KOPT-K1 (cell line): Measurements from ENCODE around the gene CST4.
"Not testable (repeated sequence)": the region's sequence is repeated elsewhere in the genome, so short reads cannot be mapped to it uniquely, and the experiment has no call there.

Source experiments
- H3K27ac ChIP-seq: fragments of 200-600 bp; sonication (generic); 2 replicates; pipeline ENCODE4 v1.5.1; 2016; ENCODE audit warnings: antibody characterized with exemption, mild to moderate bottlenecking, low read depth, low read length; ENCODE audit not compliant: poor library complexity, severe bottlenecking
- H3K36me3 ChIP-seq: fragments of 200-600 bp; sonication (generic); 2 replicates; pipeline ENCODE4 v1.5.1; 2017; ENCODE audit warnings: antibody characterized with exemption, mild to moderate bottlenecking, low read length, moderate library complexity; ENCODE audit not compliant: insufficient read depth
- H3K9me3 ChIP-seq: fragments of 200-600 bp; sonication (generic); 2 replicates; pipeline ENCODE4 v1.5.1; 2017; ENCODE audit warnings: antibody characterized with exemption, low read length, mild to moderate bottlenecking; ENCODE audit not compliant: insufficient read depth, poor library complexity, severe bottlenecking

Gene CST4

DNA sequence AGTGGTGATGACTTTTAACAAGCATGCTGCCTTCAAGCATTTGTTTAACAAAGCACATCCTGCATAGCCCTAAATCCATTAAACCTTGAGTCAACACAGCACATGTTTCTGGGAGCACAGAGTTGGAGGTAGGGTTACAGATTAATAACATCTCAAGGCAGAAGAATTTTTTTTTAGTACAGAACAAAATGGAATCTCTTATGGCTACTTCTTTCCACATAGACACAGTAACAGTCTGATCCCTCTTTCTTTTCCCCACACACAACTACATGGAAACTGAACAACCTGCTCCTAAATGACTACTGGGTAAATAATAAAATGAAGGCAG, 6.2 kb upstream of the CST4 start:
- H3K9me3 ChIP-seq = not testable (repeated sequence)

DNA sequence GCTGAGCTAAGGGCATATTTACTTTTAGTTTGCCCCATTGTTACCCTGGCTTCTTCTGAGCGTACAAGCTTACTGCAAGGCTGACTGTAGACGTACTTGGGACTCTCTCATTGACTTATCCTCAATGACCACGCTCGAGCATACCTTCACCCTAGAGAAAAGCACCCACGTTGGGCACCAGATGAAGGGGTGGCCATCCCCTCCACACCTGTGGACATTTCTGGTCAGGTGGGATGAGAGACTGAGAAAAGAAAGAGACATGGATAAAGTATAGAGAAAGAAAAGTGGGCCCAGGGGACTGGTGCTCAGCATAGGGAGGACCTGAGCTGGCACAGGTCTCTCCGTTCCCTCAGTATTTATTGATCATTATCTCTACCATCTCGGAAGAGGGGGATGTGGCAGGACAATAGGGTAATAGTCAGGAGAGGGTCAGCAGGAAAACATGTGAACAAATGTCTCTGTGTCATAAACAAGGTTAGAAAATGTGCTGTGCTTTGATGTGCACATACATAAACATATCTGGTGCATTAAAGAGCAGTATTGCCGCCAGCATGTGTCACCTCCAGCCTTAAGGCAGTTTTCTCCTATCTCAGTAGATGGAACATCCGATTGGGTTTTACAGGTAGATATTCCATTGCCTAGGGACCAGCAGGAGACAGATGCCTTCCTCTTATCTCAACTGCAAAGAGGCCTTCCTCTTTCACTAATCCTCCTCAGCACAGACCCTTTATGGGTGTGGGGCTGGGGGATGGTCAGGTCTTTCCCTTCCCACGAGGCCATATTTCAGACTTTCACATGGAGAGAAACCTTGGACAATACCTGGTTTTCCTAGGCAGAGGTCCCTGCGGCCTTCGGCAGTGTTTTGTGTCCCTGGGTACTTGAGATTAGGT, 5.6 kb upstream of the CST4 start:
- H3K9me3 ChIP-seq, H3K36me3 ChIP-seq, H3K27ac ChIP-seq: not testable (repeated sequence)

More for the DNA sequence above, 6.2 kb upstream of the CST4 start:
- not testable (repeated sequence) for H3K36me3 ChIP-seq, H3K27ac ChIP-seq

DNA sequence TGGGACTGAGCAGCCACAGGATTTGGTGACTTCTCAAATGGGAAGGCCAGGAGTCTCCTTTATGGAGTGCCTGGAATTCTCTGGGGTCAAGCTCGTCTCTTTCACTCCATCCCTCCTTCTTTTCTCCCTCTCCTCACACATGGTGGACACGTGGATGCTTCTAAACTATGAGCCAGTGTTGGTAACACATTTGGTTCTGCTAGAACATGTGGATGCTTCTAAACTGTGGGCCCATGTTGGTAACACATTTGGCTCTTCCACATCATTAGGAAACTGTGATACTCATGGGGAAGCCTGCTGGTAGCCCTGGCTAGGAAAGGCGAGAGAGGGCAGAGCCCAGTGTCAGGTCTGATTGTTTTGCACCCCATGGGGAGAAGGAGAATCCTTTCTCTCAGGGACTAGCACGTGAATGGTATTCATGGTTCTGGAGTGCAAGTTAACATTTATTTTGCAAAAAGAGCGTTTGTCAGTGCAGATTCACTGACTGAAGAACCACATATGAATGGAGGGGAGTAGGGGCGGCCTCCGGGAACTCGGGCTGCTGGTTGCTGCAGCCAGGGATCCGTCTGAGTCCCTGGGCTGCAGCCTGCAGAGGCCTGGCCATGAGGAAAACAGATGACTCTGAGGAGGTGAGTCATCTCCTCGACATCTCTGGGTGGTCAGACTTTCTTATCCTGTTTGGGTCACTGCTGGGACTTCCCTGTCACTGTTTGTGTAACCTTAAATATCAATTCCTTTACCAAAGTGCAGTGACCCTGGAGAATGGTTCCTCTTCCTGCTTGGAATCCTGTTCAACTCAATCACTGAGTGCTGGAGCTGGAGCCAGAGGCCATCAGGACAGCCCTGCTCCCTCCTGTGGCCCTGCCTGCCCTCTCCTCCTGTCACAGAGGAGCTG, 4.1 kb upstream of the CST4 start:
- H3K9me3 ChIP-seq, H3K27ac ChIP-seq, H3K36me3 ChIP-seq: not testable (repeated sequence)

DNA sequence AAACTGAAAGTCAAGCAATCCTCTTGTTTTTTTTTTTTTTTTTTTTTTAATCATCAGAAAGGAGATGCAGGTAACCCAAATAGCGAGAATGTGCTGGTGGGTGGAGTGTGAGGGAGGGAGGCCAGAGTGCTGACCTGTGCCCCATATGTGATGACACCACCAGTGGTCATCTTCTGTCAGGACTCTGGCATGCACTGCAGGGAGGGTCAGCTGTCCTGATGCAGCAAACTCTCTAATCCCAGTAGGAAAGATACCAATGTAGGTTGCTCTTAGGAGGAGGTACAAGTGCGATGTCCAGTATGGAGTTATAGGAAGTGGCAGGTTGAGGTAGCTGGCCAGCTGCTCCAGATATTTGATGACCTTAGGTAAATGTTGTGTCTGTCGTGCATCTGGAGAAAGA, 2.8 kb upstream of the CST4 start:
- H3K9me3 ChIP-seq = no peaks in the 10 kb centered on the region
- H3K27ac ChIP-seq = no peak overlapping the region
- no peaks in the 10 kb centered on the region for H3K36me3 ChIP-seq

DNA sequence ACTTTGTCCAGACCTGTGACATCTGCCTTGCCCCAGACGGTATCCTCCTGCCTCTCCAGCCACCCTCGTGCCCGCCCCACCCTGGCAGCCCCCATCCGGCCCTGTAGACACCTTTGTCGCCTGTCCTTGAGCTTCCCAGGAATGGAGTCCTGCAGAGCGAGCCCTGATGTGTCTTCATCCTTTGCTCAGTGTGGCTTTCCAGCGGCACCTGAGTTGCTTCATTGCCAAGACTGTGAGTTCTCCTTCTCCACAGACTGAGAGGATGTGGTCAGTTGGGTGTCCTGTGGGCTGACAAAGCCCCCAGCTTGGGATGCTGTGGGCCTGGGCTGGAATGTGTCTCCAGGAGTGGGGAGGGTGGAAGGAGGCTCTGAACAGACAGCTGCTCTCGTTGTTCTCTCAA, 1.7 kb upstream of the CST4 start:
- no peaks in the 10 kb centered on the region for H3K36me3 ChIP-seq
- no peaks in the 10 kb centered on the region for H3K9me3 ChIP-seq
- H3K27ac ChIP-seq = no peak overlapping the region

DNA sequence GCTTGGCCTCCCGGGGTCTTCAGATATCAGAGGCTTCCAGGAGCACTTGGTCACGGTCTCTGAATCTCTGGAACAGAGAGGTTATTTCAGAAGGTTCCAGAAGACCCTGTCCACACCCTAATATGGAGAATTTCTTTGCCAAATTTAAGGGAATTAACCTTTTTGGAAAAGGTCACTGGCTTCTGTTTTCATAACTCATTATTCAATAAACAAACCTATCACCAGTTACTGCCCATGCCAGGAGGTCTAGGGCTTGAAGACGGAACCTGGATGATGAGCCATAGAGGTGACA, 507 bp upstream of the CST4 start:
- Histone ChIP-seq H3K27ac (no peak overlapping the region), H3K9me3 (no peaks in the 10 kb centered on the region), H3K36me3 (no peaks in the 10 kb centered on the region)

DNA sequence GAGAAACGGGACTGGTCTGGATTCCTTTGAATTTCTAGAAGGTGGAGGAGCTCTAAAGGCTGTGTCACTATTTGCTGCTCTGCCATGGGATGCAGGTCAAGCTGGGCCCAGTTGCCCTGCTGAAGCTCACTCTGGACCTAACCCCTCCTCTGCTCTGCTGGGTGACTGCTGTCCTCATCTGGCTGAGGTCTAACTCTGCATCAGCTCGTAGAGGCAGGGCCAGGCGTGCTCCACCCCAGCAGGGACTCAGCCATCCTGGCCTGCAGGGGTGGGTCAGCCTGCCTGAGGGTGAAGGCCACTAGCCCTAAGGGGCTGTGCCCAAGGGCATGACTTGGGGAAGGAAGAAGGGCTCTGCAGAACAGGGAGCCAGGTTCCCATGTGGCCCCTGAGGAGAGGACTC, 852 bp downstream of the CST4 start:
- Histone ChIP-seq H3K36me3 (no peaks in the 10 kb centered on the region), H3K9me3 (no peaks in the 10 kb centered on the region), H3K27ac (no peak overlapping the region)

DNA sequence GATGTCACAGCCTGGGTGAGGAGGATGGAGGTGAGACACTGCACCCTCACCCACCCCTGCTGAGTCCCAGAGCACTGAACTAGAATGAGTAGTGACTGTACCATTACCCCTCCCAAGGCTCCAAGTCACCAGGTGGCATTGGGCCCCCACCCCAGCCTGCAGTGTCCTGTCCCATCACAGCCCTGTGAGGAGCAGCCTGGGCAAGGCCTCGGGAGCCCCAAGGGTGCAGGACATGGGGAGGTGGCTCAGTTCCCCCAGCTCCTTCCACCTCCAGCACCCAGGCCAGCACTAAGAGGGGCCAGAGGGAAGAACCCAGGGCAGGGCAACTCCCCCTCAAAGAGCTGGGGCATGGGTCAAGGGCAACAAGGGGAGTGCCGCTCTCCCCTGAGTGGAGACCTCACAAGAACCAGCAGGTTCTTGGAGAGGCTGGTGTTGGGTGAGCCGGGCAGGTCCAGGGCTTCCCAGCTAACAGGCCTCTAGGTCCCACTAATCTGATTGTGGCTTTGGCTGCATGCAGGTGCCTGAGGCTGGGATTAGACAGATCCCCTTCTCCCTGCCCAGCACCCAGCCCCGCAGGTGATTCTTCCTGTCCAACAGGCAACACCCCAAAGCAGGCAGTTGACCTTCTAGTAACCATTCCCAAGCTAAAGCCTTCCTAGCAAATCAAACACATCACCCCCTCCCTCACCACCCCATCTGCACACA, 2.6 kb downstream of the CST4 start:
- Histone ChIP-seq H3K36me3 (no peaks in the 10 kb centered on the region), H3K27ac (no peak overlapping the region), H3K9me3 (no peaks in the 10 kb centered on the region)

DNA sequence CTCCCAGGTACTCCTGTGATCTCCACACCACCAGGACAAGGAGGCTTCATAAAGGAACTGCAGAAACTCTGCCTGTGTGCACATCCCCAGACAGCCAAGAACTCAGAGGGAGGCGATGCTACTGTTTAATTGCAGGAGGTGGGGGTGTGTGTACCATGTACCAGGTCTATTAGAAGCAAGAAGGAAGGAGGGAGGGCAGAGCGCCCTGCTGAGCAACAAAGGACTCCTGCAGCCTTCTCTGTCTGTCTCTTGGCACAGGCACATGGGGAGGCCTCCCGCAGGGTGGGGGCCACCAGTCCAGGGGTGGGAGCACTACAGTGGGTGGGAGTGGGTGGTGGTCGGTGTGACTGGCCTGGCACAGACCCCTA, 3.3 kb downstream of the CST4 start:
- H3K27ac ChIP-seq, H3K9me3 ChIP-seq, H3K36me3 ChIP-seq: not testable (repeated sequence)

DNA sequence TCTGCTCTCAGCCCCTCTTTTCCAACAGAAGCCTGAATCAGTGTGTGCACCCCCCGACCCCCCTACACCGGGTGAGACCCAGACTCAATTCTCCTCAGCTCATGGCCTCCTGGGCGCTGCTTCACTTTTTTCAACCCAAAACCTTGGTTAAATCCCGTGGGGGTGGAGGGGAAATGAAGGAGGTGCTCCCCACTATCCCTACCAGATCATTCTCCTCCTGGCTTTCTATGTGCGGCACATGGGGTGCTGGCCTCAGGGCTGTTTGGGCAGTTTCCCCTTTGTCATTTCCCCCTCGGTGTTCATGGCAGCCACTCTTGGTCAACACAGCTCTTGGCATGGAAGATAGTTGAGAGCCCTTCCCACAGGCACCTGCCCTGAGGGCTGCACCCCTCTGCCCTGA, 4.6 kb downstream of the CST4 start:
- no peaks in the 10 kb centered on the region for H3K9me3 ChIP-seq
- H3K36me3 ChIP-seq = no peaks in the 10 kb centered on the region

DNA sequence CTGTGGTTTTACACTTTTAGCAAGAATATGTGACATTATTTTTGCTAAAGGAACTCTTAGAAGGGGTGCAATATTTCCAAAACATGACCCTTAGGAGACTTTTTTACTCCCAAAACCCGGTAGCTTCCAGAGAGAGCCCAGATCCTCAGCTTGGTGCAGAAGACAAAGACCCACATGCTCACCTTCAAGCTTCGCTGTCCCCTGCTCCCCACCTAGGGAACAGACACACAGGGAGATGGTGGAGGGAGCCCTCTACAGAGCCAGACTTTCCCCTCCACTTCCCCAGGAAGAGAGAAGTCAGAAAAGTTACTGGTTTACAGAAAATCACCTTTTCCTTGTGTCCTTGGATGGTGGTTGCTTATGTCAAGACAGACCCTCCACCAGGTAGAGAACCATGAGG, 5.0 kb downstream of the CST4 start:
- no peaks in the 10 kb centered on the region for H3K36me3 ChIP-seq

More for the DNA sequence above, 4.6 kb downstream of the CST4 start:
- H3K27ac ChIP-seq = no peak overlapping the region

DNA sequence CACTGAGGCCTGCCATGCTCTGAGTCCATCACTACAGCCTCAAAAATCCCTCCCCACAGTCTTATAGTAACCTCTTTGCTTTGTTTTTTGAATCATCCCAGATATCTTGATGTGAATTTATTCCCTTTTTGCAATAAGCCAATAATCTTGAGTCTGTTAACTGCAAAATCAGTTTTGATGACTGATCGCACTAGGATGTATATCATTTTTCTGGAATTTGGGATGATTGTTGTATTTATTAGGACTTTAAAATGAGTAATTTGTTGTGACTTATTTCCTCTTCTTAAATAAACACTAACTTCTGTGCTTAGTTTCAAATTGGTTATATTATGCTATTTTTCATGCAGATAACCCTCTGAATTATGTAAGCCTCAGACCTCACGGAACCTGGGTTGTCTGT, 5.6 kb downstream of the CST4 start:
- H3K9me3 ChIP-seq = no peaks in the 10 kb centered on the region
- H3K36me3 ChIP-seq = no peaks in the 10 kb centered on the region
- no peak overlapping the region for H3K27ac ChIP-seq

More for the DNA sequence above, 5.0 kb downstream of the CST4 start:
- H3K9me3 ChIP-seq = no peaks in the 10 kb centered on the region
- H3K27ac ChIP-seq = no peak overlapping the region

DNA sequence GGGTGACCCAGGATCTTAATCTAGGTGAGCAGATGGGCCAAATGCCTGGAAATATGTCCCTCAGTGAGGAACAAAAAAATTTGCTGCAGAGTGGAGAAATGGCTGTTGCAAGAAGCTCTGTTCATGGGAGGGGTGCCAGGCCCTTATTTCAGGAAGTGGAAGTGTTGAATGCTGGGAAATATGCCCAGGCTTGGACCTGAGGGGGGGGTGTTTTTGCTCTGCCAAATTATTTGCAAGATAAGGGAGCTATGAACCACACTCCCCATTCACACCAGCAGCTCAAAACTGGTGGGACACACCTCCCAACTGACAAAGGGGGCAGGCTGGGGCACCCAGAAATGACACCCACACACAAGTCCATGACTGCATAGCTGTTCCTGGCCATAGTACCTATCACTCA, 8.7 kb downstream of the CST4 start:
- no peaks in the 10 kb centered on the region for H3K36me3 ChIP-seq
- no peaks in the 10 kb centered on the region for H3K9me3 ChIP-seq
- no peak overlapping the region for H3K27ac ChIP-seq

DNA sequence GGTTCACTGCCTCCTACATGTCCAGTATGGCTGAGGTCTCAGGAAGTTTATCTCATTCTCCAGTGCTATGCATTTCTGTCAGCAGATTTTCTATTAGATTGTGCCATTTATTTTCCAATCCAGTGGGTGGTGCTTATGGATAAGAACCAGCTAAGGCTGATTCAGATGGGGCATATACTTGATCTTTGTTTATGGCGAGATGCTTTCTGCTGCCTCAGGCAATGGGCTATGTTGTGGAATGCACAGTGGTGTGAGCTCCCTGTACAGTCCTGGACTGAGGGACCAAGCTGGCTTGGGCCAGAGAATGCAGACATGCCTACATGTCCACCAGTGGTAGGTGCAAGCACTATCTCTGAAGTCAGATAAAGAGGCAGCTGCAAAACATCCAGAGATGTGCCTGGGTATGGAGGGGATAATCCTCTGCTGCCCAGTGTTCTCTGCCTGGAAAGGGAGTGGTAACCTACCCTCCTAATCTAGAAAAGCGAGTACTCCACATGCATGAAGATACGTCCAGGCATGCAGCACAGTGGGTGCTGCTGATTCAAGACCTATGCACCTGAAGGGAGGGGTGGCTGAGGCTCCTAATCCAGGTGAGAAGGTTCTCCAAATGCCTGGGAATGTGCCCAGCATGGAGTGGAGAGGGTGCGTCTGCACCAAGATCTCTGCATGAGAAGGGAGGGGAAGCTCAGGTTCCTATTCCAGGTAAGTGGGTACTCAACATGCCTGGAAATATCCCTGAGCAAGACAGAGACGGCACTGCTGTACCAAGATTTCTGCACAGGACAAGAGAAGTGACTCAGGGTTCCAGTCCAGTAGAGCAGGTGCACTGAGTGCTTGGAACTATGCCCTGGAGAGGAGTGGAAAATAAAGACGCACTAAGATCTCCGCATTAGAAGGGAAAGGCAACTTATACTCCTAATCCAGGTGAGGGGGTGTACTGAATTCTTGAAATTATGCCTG, 9.4 kb downstream of the CST4 start:
- H3K36me3 ChIP-seq = no peaks in the 10 kb centered on the region
- no peaks in the 10 kb centered on the region for H3K9me3 ChIP-seq
- no peak overlapping the region for H3K27ac ChIP-seq
